Transverse colon (tissue), 4 donors: ENCODE measurements around the gene GPX5.

Experiments
- EP300 ChIP-seq: sonication (generic); formaldehyde crosslinking; IDR thresholded peaks from one replicate; pipeline ENCODE4 v1.6.1; 2017; ENCODE audit warnings: antibody characterized with exemption, low read depth
- POLR2A ChIP-seq: fragments of 450-650 bp; IDR thresholded peaks from one replicate; pipeline ENCODE4 v1.6.1; 2016; ENCODE audit warnings: antibody characterized with exemption, mild to moderate bottlenecking, moderate library complexity
- POLR2AphosphoS5 ChIP-seq, 3 donors: sonication (generic); formaldehyde crosslinking; IDR thresholded peaks; one replicate each; pipeline ENCODE4 v1.6.1; 2016; ENCODE audit warnings: antibody characterized with exemption in 3 of 3
- TF ChIP-seq, protein P1 (sequence below), 5 experiments: fragments of 200-600 bp in 3 of 5; fragments of 450-650 bp in 2 of 5; sonication (generic) in 3 of 5; IDR thresholded peaks; 1 replicate in 2 of 5; 2 replicates in 3 of 5; pipeline ENCODE4 v1.5.1; 2016 to 2017; ENCODE audit warnings: antibody characterized with exemption in 5 of 5, inconsistent platforms in 3 of 5, mild to moderate bottlenecking in 2 of 5, moderate library complexity in 1 of 5

DNA sequence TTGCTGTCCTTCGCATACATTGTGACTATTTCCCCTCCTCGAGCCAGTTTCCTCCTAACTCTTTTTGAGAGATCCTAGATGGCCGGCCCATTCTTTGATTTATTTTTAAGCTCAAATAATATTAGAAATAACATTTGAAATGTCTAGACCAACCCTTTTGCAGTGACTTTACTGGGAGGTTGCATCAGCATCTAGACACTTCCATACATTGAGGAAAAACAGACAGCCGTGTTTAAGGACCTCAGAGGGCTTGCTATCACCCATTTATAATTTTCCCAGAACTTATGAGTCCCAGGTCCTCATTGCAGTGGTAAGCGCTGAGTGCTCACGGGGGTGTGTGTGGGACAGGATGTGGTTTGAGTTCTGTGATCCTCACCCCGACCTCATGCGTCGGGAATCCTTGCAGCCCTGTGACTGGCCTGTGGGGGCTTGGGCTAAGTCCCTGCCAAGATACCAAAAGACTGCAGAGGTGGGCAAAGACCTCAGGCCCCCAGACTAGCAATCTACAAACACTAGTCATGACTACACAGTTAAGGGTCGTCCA, at the start of gene GPX5:
- TF ChIP-seq POLR2AphosphoS5 (IDR thresholded peaks at IDR 0.05) (no peak), POLR2A (no peak), EP300 (no peak)
- TF ChIP-seq, protein P1, sequence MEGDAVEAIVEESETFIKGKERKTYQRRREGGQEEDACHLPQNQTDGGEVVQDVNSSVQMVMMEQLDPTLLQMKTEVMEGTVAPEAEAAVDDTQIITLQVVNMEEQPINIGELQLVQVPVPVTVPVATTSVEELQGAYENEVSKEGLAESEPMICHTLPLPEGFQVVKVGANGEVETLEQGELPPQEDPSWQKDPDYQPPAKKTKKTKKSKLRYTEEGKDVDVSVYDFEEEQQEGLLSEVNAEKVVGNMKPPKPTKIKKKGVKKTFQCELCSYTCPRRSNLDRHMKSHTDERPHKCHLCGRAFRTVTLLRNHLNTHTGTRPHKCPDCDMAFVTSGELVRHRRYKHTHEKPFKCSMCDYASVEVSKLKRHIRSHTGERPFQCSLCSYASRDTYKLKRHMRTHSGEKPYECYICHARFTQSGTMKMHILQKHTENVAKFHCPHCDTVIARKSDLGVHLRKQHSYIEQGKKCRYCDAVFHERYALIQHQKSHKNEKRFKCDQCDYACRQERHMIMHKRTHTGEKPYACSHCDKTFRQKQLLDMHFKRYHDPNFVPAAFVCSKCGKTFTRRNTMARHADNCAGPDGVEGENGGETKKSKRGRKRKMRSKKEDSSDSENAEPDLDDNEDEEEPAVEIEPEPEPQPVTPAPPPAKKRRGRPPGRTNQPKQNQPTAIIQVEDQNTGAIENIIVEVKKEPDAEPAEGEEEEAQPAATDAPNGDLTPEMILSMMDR (IDR thresholded peaks at IDR 0.05), result no peak
